Activated B cell treated with CpG ODN at 0.5 μM for 24 hours (primary cell): ENCODE results near the gene UBE2I. TPM values are rescaled to one million over a fixed set of nuclear protein-coding genes. Genes with fewer than 3 reads are reported as not detected.

Source experiments
- ATAC-seq: fragments of 200-7000 bp; cut with Tn5 transposase; one replicate; pipeline ENCODE4 v1.10.0; 2021; ENCODE audit warnings: low read depth, mild to moderate bottlenecking, moderate library complexity
- CTCF ChIA-PET: fragments of 350-600 bp; sonication (Branson Sonifier 250); formaldehyde crosslinking; loops from one replicate; lab custom pipeline; 2021; ENCODE audit warnings: antibody characterized with exemption; lab: Charles Lee
- POLR2A ChIA-PET: fragments of 350-600 bp; sonication (Branson Sonifier 250); formaldehyde crosslinking; loops from one replicate; lab custom pipeline; 2021; ENCODE audit warnings: antibody characterized with exemption; lab: Charles Lee
- DNase-seq: peaks from one replicate; pipeline ENCODE4 v3.0.0; 2022
- H3K27ac Mint-ChIP-seq: one replicate; pipeline ENCODE4 v1.8.0; 2020; ENCODE audit warnings: mixed read lengths
- H3K27me3 Mint-ChIP-seq: one replicate; pipeline ENCODE4 v1.8.0; 2021; ENCODE audit warnings: mixed read lengths
- H3K36me3 Mint-ChIP-seq: one replicate; pipeline ENCODE4 v1.8.0; 2021; ENCODE audit warnings: low read depth, mixed read lengths
- H3K4me1 Mint-ChIP-seq: one replicate; pipeline ENCODE4 v1.8.0; 2021; ENCODE audit warnings: mixed read lengths
- H3K4me3 Mint-ChIP-seq: one replicate; pipeline ENCODE4 v1.8.0; 2020; ENCODE audit warnings: mild to moderate bottlenecking, mixed read lengths
- H3K9me3 Mint-ChIP-seq: one replicate; pipeline ENCODE4 v1.8.0; 2020; ENCODE audit warnings: mixed read lengths
- intact Hi-C: fragments of 100-400 bp; cut with micrococcal nuclease; formaldehyde crosslinking; loops from one replicate; pipeline ENCODE4 v1.15.1; 2024
- total RNA-seq: library from RNA; stranded (reverse); gene quantifications from 2 replicates; pipeline ENCODE4 v1.2.3, GENCODE V29; 2022
- TF ChIP-seq, protein P1 (sequence below): fragments of 200-600 bp; IDR thresholded peaks from one replicate; pipeline ENCODE4 v1.8.0; 2022; ENCODE audit warnings: antibody characterized with exemption, mild to moderate bottlenecking

UBE2I gene
- total RNA-seq, 1 donor from 2014 or later = 240 TPM

DNA sequence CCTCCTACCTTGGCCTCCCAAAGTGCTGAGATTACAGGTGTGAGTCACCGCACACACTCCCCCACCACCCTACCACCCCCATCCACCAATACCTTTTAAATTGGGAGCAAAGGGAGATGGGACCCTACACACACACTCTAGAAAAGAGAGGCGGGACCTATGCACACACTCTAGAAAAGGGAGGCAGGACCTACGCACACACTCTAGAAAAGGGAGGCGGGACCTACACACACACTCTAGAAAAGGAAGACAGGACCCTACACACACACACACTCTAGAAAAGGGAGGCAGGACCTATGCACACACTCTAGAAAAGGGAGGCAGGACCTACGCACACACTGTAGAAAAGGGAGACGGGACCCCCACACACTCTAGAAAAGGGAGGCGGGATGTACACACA, 34.7 kb upstream of the UBE2I start:
- no peaks in the 10 kb centered on the region for H3K9me3 Mint-ChIP-seq
- POLR2A ChIA-PET = no interaction called here
- DNase-seq (no peak), ATAC-seq (no peak)
- TF ChIP-seq, protein P1, sequence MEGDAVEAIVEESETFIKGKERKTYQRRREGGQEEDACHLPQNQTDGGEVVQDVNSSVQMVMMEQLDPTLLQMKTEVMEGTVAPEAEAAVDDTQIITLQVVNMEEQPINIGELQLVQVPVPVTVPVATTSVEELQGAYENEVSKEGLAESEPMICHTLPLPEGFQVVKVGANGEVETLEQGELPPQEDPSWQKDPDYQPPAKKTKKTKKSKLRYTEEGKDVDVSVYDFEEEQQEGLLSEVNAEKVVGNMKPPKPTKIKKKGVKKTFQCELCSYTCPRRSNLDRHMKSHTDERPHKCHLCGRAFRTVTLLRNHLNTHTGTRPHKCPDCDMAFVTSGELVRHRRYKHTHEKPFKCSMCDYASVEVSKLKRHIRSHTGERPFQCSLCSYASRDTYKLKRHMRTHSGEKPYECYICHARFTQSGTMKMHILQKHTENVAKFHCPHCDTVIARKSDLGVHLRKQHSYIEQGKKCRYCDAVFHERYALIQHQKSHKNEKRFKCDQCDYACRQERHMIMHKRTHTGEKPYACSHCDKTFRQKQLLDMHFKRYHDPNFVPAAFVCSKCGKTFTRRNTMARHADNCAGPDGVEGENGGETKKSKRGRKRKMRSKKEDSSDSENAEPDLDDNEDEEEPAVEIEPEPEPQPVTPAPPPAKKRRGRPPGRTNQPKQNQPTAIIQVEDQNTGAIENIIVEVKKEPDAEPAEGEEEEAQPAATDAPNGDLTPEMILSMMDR = no peak
- no peak overlapping the region for H3K27ac Mint-ChIP-seq
- peaks cover 11% of the 10 kb centered on the region for H3K27me3 Mint-ChIP-seq
- H3K4me3 Mint-ChIP-seq = no peak overlapping the region
- H3K4me1 Mint-ChIP-seq = no peaks in the 10 kb centered on the region
- H3K36me3 Mint-ChIP-seq = no peaks in the 10 kb centered on the region
- intact Hi-C loops = no loop called here
- CTCF ChIA-PET = no interaction called here

- H3K4me3 Mint-ChIP-seq = no peak overlapping the region
- no peaks in the 10 kb centered on the region for H3K36me3 Mint-ChIP-seq
- CTCF ChIA-PET = no interaction called here
Observed at GRCh38 chr16:1275791-1276579, 33.5 kb upstream of the UBE2I start.

DNA sequence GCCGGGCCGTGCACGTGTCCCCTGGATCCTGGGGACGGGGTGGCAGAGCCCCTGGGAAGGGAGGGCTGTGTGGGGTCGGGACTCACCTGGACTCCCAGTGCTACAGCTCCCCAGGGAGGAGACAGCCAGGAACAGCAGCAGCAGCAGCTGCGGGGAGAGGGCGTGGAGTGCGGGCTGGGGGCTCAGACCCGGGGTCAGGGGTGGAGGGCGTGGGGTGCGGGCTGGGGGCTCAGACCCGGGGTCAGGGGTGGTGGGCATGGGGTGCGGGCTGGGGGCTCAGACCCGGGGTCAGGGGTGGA, 32.9 kb upstream of the UBE2I start:
- no peak for ATAC-seq

More at GRCh38 chr16:1275791-1276579, 33.5 kb upstream of the UBE2I start:
- Mint-ChIP-seq H3K4me1 (no peaks in the 10 kb centered on the region), H3K27ac (no peak overlapping the region), H3K9me3 (no peaks in the 10 kb centered on the region), H3K27me3 (peaks cover 11% of the 10 kb centered on the region)
- TF ChIP-seq, protein P1 = no peak
- intact Hi-C loops = no loop called here
- no peak for ATAC-seq
- DNase-seq = no peak
- POLR2A ChIA-PET = no interaction called here

DNA sequence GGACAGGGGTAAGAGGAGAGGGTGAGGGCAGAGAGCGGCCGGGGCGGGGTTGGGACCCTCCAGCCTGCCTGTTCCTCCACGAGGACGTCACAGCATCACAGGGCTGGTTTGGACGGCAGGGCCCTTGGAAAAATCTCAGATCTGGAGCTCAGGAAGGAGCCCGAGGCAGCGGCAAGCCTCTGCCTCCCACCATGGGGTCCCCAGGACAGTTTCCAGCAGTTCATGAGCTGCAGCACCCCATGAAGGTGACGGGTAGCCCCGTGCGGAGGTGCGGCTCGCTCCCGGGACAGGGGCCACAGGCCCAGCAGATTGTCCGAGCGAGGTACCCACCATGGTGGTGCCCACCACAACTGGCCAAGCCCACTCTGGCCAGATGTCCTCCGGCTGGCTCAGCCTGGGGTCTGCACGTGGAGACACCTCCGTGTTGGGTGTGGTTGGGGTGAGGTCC, 32.3 kb upstream of the UBE2I start:
- no peaks in the 10 kb centered on the region for H3K4me1 Mint-ChIP-seq

More for the DNA sequence above, 32.9 kb upstream of the UBE2I start:
- H3K36me3 Mint-ChIP-seq = no peaks in the 10 kb centered on the region
- ChIA-PET CTCF (no interaction called here), POLR2A (no interaction called here)
- H3K4me1 Mint-ChIP-seq = no peaks in the 10 kb centered on the region
- H3K27ac Mint-ChIP-seq = no peak overlapping the region
- H3K4me3 Mint-ChIP-seq = no peak overlapping the region
- H3K9me3 Mint-ChIP-seq = no peaks in the 10 kb centered on the region
- DNase-seq = no peak
- peaks cover 11% of the 10 kb centered on the region for H3K27me3 Mint-ChIP-seq
- intact Hi-C loops = no loop called here
- TF ChIP-seq, protein P1 = no peak

DNA sequence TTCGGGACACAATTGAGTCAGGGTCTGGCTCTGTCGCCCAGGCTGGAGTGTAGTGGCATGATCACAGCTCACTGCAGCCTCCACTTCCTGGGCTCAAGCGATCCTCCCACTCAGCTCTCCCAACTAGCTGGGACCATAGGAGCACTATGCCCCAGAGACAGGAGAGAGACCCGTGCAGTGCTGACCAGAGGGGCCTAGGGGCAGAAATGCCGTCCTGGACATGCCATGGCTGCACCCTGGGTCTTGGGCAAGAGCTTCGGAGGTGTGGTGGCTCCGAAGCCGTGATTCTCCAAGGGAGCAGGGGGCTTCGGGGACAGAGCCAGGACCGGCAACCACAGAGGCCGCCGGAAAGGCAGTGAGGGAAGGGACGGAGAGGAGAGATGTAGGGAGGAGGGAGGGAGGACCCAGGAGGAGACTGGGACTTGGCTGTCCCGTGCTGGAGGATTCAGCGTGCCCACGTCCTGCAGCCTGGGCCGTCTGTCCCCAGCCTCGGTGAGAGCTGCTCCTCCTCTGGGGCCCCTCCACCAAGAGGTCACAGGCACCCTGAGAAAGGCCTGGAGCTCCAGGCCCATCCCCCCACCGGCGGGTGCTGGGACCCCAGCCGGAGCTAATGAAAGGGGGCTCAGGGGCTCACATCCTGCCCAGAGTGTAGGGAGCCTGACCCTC, 31.7 kb upstream of the UBE2I start:
- ChIA-PET CTCF (no interaction called here), POLR2A (no interaction called here)
- DNase-seq = no peak
- TF ChIP-seq, protein P1 = no peak
- H3K27ac Mint-ChIP-seq = no peak overlapping the region
- no peaks in the 10 kb centered on the region for H3K9me3 Mint-ChIP-seq
- intact Hi-C loops = no loop called here
- H3K4me1 Mint-ChIP-seq = peaks cover 3% of the 10 kb centered on the region
- H3K4me3 Mint-ChIP-seq = no peak overlapping the region
- ATAC-seq = no peak
- peaks cover 10% of the 10 kb centered on the region for H3K27me3 Mint-ChIP-seq
- no peaks in the 10 kb centered on the region for H3K36me3 Mint-ChIP-seq

More for the DNA sequence above, 32.3 kb upstream of the UBE2I start:
- Mint-ChIP-seq H3K4me3 (no peak overlapping the region), H3K27me3 (peaks cover 11% of the 10 kb centered on the region), H3K9me3 (no peaks in the 10 kb centered on the region), H3K27ac (no peak overlapping the region), H3K36me3 (no peaks in the 10 kb centered on the region)
- TF ChIP-seq, protein P1 = no peak
- CTCF ChIA-PET = no interaction called here
- intact Hi-C loops = no loop called here
- POLR2A ChIA-PET = no interaction called here
- no peak for DNase-seq
- no peak for ATAC-seq
